ENCODE data around the gene MITF. TPM values are rescaled to one million over a fixed set of nuclear protein-coding genes. Genes with fewer than 3 reads are reported as not detected.

The MITF gene
- total RNA-seq, 1 donor from 2014 or later, result 6.0 TPM

DNA sequence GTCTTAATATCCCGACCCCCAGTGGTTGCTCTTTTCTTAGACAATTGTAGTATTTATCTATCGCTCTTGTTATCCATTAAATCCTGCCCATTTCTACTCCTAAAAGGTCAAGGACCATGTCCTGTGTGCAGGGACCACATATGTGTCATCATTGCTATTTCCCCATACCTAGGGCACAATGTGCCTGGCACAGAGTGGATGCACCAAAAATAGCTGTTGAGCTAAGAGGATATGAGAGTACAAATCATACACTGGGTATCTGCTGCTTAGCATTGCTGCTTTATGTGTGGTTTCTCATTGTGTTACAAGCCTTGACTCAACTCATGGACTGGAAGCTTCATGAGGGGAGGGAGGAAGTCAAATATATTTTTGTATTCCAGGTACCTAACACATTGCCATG, 3.4 kb upstream of the MITF start:
- Histone ChIP-seq H3K9me3 (ENCODE audit: insufficient read depth, low read depth, low read length) (no peaks in the 10 kb centered on the region), H2AFZ (ENCODE audit: low read depth, low read length) (no peak overlapping the region), H3K4me2 (ENCODE audit: low read length) (no peak overlapping the region), H4K20me1 (ENCODE audit: insufficient read depth, low read length) (no peaks in the 10 kb centered on the region), H3K79me2 (ENCODE audit: insufficient read depth, low read length) (no peaks in the 10 kb centered on the region), H3K27me3 (ENCODE audit: insufficient read depth, low read length) (peaks cover 15% of the 10 kb centered on the region), H3K27ac (ENCODE audit: low read depth, low read length) (no peak overlapping the region), H3K4me3 (ENCODE audit: insufficient read depth, low read depth, low read length) (no peak overlapping the region), H3K36me3 (ENCODE audit: insufficient read depth, low read length) (no peaks in the 10 kb centered on the region), H3K9ac (ENCODE audit: low read length) (no peak overlapping the region), H3K4me1 (ENCODE audit: insufficient read depth, low read length) (peaks cover 5% of the 10 kb centered on the region)
- FAIRE-seq (no peak), DNase-seq (ENCODE audit: low read depth) (no peak)
- Mint-ChIP-seq H3K27ac (ENCODE audit: unreplicated experiment) (no peak overlapping the region), H3K36me3 (ENCODE audit: low read depth, unreplicated experiment) (no peaks in the 10 kb centered on the region), H3K27me3 (ENCODE audit: low read depth, unreplicated experiment) (peaks cover 5% of the 10 kb centered on the region), H3K9me3 (ENCODE audit: unreplicated experiment) (no peaks in the 10 kb centered on the region), H3K4me3 (ENCODE audit: unreplicated experiment) (no peak overlapping the region), H3K4me1 (ENCODE audit: low read depth, unreplicated experiment) (peaks cover 13% of the 10 kb centered on the region)
- TF ChIP-seq EZH2 (IDR thresholded peaks at IDR 0.05; ENCODE audit: insufficient read depth, low read length), result no peak
- TF ChIP-seq, protein P1, sequence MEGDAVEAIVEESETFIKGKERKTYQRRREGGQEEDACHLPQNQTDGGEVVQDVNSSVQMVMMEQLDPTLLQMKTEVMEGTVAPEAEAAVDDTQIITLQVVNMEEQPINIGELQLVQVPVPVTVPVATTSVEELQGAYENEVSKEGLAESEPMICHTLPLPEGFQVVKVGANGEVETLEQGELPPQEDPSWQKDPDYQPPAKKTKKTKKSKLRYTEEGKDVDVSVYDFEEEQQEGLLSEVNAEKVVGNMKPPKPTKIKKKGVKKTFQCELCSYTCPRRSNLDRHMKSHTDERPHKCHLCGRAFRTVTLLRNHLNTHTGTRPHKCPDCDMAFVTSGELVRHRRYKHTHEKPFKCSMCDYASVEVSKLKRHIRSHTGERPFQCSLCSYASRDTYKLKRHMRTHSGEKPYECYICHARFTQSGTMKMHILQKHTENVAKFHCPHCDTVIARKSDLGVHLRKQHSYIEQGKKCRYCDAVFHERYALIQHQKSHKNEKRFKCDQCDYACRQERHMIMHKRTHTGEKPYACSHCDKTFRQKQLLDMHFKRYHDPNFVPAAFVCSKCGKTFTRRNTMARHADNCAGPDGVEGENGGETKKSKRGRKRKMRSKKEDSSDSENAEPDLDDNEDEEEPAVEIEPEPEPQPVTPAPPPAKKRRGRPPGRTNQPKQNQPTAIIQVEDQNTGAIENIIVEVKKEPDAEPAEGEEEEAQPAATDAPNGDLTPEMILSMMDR (IDR thresholded peaks at IDR 0.05; ENCODE audit: insufficient read depth, low read depth, low read length), result no peak

DNA sequence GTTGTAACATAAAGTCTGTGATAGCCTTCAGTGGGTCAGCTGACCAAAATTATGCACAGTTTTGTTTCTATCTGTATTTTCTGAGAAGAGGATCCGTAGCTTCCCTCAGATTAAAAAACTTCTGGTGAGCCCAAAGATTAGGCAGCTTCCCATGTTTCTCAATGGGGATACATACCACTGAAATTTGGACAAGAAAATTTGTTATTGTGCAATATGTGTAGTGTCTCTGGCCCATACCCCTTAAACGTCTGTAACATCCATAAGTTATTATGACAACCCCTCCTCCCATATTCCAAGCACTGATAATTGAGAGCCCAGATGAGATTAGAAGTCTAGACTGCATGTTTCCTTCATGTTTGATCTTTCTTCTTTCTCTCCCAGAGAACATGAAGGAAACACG, 1.9 kb upstream of the MITF start:
- H3K4me1 ChIP-seq (ENCODE audit: insufficient read depth, low read length), result peaks cover 5% of the 10 kb centered on the region
- H3K4me1 Mint-ChIP-seq (ENCODE audit: low read depth, unreplicated experiment), result peaks cover 20% of the 10 kb centered on the region
- no peak overlapping the region for H3K4me3 ChIP-seq (ENCODE audit: insufficient read depth, low read depth, low read length)
- no peaks in the 10 kb centered on the region for H3K79me2 ChIP-seq (ENCODE audit: insufficient read depth, low read length)
- H3K27me3 ChIP-seq (ENCODE audit: insufficient read depth, low read length), result peaks cover 15% of the 10 kb centered on the region
- TF ChIP-seq, protein P1 (IDR thresholded peaks at IDR 0.05; ENCODE audit: insufficient read depth, low read depth, low read length), result no peak
- TF ChIP-seq EZH2 (IDR thresholded peaks at IDR 0.05; ENCODE audit: insufficient read depth, low read length), result no peak
- no peak overlapping the region for H3K4me3 Mint-ChIP-seq (ENCODE audit: unreplicated experiment)
- no peak overlapping the region for H2AFZ ChIP-seq (ENCODE audit: low read depth, low read length)
- no peak overlapping the region for H3K9ac ChIP-seq (ENCODE audit: low read length)
- H3K36me3 Mint-ChIP-seq (ENCODE audit: low read depth, unreplicated experiment), result no peaks in the 10 kb centered on the region
- DNase-seq (ENCODE audit: low read depth) (no peak), FAIRE-seq (no peak)
- no peaks in the 10 kb centered on the region for H3K9me3 ChIP-seq (ENCODE audit: insufficient read depth, low read depth, low read length)
- no peak overlapping the region for H3K4me2 ChIP-seq (ENCODE audit: low read length)
- H3K27ac Mint-ChIP-seq (ENCODE audit: unreplicated experiment), result no peak overlapping the region
- no peak overlapping the region for H3K27ac ChIP-seq (ENCODE audit: low read depth, low read length)
- no peaks in the 10 kb centered on the region for H3K9me3 Mint-ChIP-seq (ENCODE audit: unreplicated experiment)
- no peaks in the 10 kb centered on the region for H4K20me1 ChIP-seq (ENCODE audit: insufficient read depth, low read length)
- no peaks in the 10 kb centered on the region for H3K36me3 ChIP-seq (ENCODE audit: insufficient read depth, low read length)
- peaks cover 5% of the 10 kb centered on the region for H3K27me3 Mint-ChIP-seq (ENCODE audit: low read depth, unreplicated experiment)

DNA sequence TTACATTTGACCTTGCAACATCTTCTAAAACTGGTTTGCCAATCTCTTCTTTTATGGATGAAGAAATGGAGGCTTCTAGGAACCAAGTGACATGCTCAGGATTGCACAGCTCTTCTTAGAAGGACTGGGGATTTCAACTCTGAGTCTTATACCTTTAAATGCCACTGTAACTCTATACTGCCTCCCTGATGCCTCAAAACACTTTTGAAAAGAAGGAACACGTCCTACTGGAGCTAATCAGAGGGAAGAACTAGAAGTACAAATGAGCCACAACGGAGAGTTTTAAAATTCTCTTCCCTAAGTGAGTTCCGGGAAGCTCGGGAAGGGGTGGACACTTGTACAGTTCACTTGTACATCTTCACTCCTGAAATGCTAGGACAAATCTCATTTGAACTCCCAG, 949 bp upstream of the MITF start:
- DNase-seq (ENCODE audit: low read depth) (peak; percentile 6), FAIRE-seq (no peak)
- Mint-ChIP-seq H3K27ac (ENCODE audit: unreplicated experiment) (peak overlapping the region; percentile 83), H3K9me3 (ENCODE audit: unreplicated experiment) (no peaks in the 10 kb centered on the region), H3K27me3 (ENCODE audit: low read depth, unreplicated experiment) (peaks cover 5% of the 10 kb centered on the region), H3K4me3 (ENCODE audit: unreplicated experiment) (peak overlapping the region; percentile 95), H3K36me3 (ENCODE audit: low read depth, unreplicated experiment) (no peaks in the 10 kb centered on the region), H3K4me1 (ENCODE audit: low read depth, unreplicated experiment) (peaks cover 22% of the 10 kb centered on the region)
- Histone ChIP-seq H3K9me3 (ENCODE audit: insufficient read depth, low read depth, low read length) (no peaks in the 10 kb centered on the region), H2AFZ (ENCODE audit: low read depth, low read length) (peak overlapping the region; percentile 84), H3K36me3 (ENCODE audit: insufficient read depth, low read length) (no peaks in the 10 kb centered on the region), H3K4me3 (ENCODE audit: insufficient read depth, low read depth, low read length) (peak overlapping the region; percentile 80), H3K79me2 (ENCODE audit: insufficient read depth, low read length) (no peaks in the 10 kb centered on the region), H3K9ac (ENCODE audit: low read length) (peak overlapping the region; percentile 63), H3K27me3 (ENCODE audit: insufficient read depth, low read length) (peaks cover 13% of the 10 kb centered on the region), H3K4me1 (ENCODE audit: insufficient read depth, low read length) (peaks cover 5% of the 10 kb centered on the region), H3K4me2 (ENCODE audit: low read length) (peak overlapping the region; percentile 86), H4K20me1 (ENCODE audit: insufficient read depth, low read length) (no peaks in the 10 kb centered on the region), H3K27ac (ENCODE audit: low read depth, low read length) (no peak overlapping the region)
- TF ChIP-seq EZH2 (IDR thresholded peaks at IDR 0.05; ENCODE audit: insufficient read depth, low read length), result no peak
- TF ChIP-seq, protein P1 (IDR thresholded peaks at IDR 0.05; ENCODE audit: insufficient read depth, low read depth, low read length), result no peak
